MM.1S (cell line): ENCODE data around the gene AMOTL1.

Experiments
- DNase-seq: peaks from one replicate; pipeline ENCODE4 v3.0.0-alpha.2; 2015
- H2AFZ ChIP-seq: fragments of 300-600 bp; sonication (generic); 2 replicates; pipeline ENCODE4 v1.6.0; 2016; ENCODE audit warnings: antibody characterized with exemption, low read length
- H3F3A ChIP-seq: fragments of 300-600 bp; sonication (generic); 2 replicates; pipeline ENCODE4 v1.6.1; 2016; ENCODE audit warnings: mild to moderate bottlenecking, antibody characterized with exemption, low read length, moderate library complexity, mixed read lengths; ENCODE audit not compliant: insufficient read depth
- H3K27ac ChIP-seq: fragments of 300-600 bp; sonication (generic); 2 replicates; pipeline ENCODE4 v1.5.1; 2016; ENCODE audit warnings: mild to moderate bottlenecking, low read length
- H3K27me3 ChIP-seq: fragments of 300-600 bp; sonication (generic); replicated peaks from 2 replicates; pipeline ENCODE4 v1.6.0; 2016; ENCODE audit warnings: low read length; ENCODE audit not compliant: insufficient read depth
- H3K36me3 ChIP-seq: fragments of 300-600 bp; sonication (generic); replicated peaks from 2 replicates; pipeline ENCODE4 v1.6.1; 2016; ENCODE audit warnings: mild to moderate bottlenecking, low read length, mixed read lengths; ENCODE audit not compliant: insufficient read depth
- H3K4me1 ChIP-seq: fragments of 300-600 bp; sonication (generic); 2 replicates; pipeline ENCODE4 v1.6.1; 2016; ENCODE audit warnings: low read length, mixed read lengths
- H3K4me2 ChIP-seq: fragments of 300-600 bp; sonication (generic); 2 replicates; pipeline ENCODE4 v1.6.0; 2016; ENCODE audit warnings: low read depth, low read length
- H3K4me3 ChIP-seq: fragments of 300-600 bp; sonication (generic); 2 replicates; pipeline ENCODE4 v1.5.1; 2016; ENCODE audit warnings: low read length, mixed read lengths
- H3K79me2 ChIP-seq: fragments of 300-600 bp; sonication (generic); 2 replicates; pipeline ENCODE4 v1.6.1; 2016; ENCODE audit warnings: mixed run types, low read length, mixed read lengths
- H3K9ac ChIP-seq: fragments of 300-600 bp; sonication (generic); 2 replicates; pipeline ENCODE4 v1.6.1; 2016; ENCODE audit warnings: low read length, mixed read lengths
- H3K9me2 ChIP-seq: fragments of 300-600 bp; sonication (generic); replicated peaks from 2 replicates; pipeline ENCODE4 v1.6.1; 2016; ENCODE audit warnings: mild to moderate bottlenecking, low read length, mixed read lengths; ENCODE audit not compliant: insufficient read depth
- H3K9me3 ChIP-seq: fragments of 300-600 bp; sonication (generic); replicated peaks from 2 replicates; pipeline ENCODE4 v1.6.1; 2016; ENCODE audit warnings: mild to moderate bottlenecking, low read length, mixed read lengths; ENCODE audit not compliant: insufficient read depth
- H4K20me1 ChIP-seq: fragments of 300-600 bp; sonication (generic); 2 replicates; pipeline ENCODE4 v1.6.1; 2016; ENCODE audit warnings: mild to moderate bottlenecking, low read length, moderate library complexity, mixed read lengths; ENCODE audit not compliant: insufficient read depth
- EZH2 ChIP-seq: fragments of 300-600 bp; sonication (generic); optimal IDR thresholded peaks from 2 replicates; pipeline ENCODE3; 2017; ENCODE audit warnings: low read depth, mild to moderate bottlenecking, antibody characterized with exemption, low read length, mixed read lengths
- EZH2phosphoT487 ChIP-seq: fragments of 300-600 bp; sonication (generic); IDR thresholded peaks from 2 replicates; pipeline ENCODE4 v1.6.1; 2018; ENCODE audit warnings: antibody characterized with exemption, low read length
- TF ChIP-seq, protein P1 (sequence below): fragments of 300-600 bp; sonication (generic); IDR thresholded peaks from 2 replicates; pipeline ENCODE4 v1.5.1; 2016; ENCODE audit warnings: antibody characterized with exemption, low read length, mixed read lengths

AMOTL1 gene

DNA sequence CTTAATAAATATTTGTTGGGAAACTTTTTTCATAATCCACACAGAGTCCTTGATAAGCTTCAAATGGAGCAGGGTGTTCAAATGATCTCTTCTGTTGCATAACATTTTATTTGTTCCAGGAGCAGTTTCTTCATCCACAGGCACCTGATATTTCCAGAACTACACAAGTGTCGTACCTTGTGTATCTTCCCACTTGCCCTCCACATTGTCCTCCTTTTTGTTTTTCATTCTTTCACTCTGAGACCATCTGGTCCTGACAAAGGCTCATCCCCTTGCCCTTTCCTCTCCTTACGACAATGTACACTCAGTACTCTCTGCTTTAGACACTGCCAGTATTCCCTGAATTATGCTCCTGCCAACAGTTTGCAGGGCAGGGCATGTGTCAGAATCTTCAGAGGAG lies 5.2 kb upstream of the AMOTL1 start:
- Histone ChIP-seq H3K27me3 (no peaks in the 10 kb centered on the region), H3K4me2 (no peak overlapping the region), H3K36me3 (no peaks in the 10 kb centered on the region), H3K9me3 (no peaks in the 10 kb centered on the region), H3K9ac (no peak overlapping the region), H2AFZ (no peak overlapping the region), H3K4me1 (no peaks in the 10 kb centered on the region), H3F3A (no peaks in the 10 kb centered on the region; the same call in 1 of the 2 replicates), H3K27ac (no peak overlapping the region), H3K9me2 (no peaks in the 10 kb centered on the region), H3K4me3 (no peak overlapping the region), H4K20me1 (no peaks in the 10 kb centered on the region), H3K79me2 (no peaks in the 10 kb centered on the region)
- DNase-seq: no peak
- TF ChIP-seq EZH2 (no peak), EZH2phosphoT487 (no peak)
- TF ChIP-seq, protein P1, sequence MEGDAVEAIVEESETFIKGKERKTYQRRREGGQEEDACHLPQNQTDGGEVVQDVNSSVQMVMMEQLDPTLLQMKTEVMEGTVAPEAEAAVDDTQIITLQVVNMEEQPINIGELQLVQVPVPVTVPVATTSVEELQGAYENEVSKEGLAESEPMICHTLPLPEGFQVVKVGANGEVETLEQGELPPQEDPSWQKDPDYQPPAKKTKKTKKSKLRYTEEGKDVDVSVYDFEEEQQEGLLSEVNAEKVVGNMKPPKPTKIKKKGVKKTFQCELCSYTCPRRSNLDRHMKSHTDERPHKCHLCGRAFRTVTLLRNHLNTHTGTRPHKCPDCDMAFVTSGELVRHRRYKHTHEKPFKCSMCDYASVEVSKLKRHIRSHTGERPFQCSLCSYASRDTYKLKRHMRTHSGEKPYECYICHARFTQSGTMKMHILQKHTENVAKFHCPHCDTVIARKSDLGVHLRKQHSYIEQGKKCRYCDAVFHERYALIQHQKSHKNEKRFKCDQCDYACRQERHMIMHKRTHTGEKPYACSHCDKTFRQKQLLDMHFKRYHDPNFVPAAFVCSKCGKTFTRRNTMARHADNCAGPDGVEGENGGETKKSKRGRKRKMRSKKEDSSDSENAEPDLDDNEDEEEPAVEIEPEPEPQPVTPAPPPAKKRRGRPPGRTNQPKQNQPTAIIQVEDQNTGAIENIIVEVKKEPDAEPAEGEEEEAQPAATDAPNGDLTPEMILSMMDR: no peak

DNA sequence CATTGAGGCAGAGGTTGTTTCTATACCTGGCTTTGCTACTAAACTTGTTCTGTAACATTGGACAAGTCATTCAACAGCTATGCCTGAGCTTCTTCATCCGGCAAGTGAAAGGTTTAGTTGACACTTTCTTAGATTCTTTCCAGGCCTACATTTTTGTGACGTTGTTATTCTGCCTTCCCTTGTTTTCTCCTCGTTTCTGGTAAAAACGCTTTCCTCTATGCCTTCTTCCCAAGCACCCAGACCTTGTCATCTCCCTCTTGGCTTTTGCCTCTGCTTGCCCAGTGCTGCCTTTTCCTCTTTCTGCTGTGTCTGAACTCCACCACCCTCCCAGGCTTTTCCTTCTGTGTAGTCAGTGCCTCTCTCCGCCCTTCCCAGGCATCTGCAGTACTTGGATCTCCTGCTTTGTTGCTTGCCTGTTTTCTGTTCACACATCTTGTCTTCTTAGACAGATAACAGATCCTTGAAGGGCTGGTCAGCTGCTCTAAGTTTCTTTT lies 1.4 kb upstream of the AMOTL1 start:
- no peaks in the 10 kb centered on the region for H3K27me3 ChIP-seq
- no peak overlapping the region for H2AFZ ChIP-seq
- no peak overlapping the region for H3K4me2 ChIP-seq
- H3K4me3 ChIP-seq: no peak overlapping the region
- H4K20me1 ChIP-seq: no peaks in the 10 kb centered on the region
- H3K9me2 ChIP-seq: no peaks in the 10 kb centered on the region
- peaks cover 25% of the 10 kb centered on the region for H3K79me2 ChIP-seq
- no peak overlapping the region for H3K27ac ChIP-seq
- H3K36me3 ChIP-seq: no peaks in the 10 kb centered on the region
- DNase-seq: no peak
- H3K4me1 ChIP-seq: peaks cover 9% of the 10 kb centered on the region; the same call in 1 of the 2 replicates
- no peaks in the 10 kb centered on the region for H3K9me3 ChIP-seq
- no peak overlapping the region for H3K9ac ChIP-seq
- peaks cover 3% of the 10 kb centered on the region; the same call in 1 of the 2 replicates for H3F3A ChIP-seq
- TF ChIP-seq, protein P1: no peak
- no peak for TF ChIP-seq EZH2phosphoT487
- TF ChIP-seq EZH2: no peak

DNA sequence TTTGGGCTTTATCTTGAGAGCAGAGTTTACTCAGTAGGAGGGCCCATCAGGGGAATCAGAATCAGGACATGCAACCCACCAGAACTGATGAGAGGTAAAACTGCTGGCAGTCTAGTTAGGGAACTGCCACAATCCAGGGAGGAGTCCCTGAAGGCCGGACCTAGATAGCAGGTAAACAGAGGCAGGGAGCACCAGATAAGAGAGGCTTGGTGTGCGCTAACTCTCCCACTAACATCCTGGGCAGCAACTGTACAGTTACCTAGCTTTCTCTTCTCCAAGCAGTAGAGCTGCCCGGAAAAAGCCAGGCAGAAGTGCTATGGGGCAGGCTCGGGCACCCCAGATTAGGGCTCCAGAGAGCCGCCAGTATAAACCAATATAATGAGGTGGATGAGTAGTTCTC lies 865 bp upstream of the AMOTL1 start:
- peaks cover 9% of the 10 kb centered on the region; the same call in 1 of the 2 replicates for H3K4me1 ChIP-seq
- no peak overlapping the region for H3K4me3 ChIP-seq
- H2AFZ ChIP-seq: peak overlapping the region; percentile 94
- peaks cover 31% of the 10 kb centered on the region for H3K79me2 ChIP-seq
- no peaks in the 10 kb centered on the region for H3K27me3 ChIP-seq
- H3K9me3 ChIP-seq: no peaks in the 10 kb centered on the region
- H3F3A ChIP-seq: peaks cover 3% of the 10 kb centered on the region; the same call in 1 of the 2 replicates
- H3K9me2 ChIP-seq: no peaks in the 10 kb centered on the region
- no peak overlapping the region for H3K27ac ChIP-seq
- H4K20me1 ChIP-seq: no peaks in the 10 kb centered on the region
- no peak for DNase-seq
- no peaks in the 10 kb centered on the region for H3K36me3 ChIP-seq
- H3K9ac ChIP-seq: peak overlapping the region; percentile 82; the same call in 1 of the 2 replicates
- H3K4me2 ChIP-seq: peak overlapping the region; percentile 89; the same call in 1 of the 2 replicates
- TF ChIP-seq, protein P1: no peak
- TF ChIP-seq EZH2phosphoT487 (no peak), EZH2 (no peak)
